HCT116 (cell line): Measurements from ENCODE around the gene CPM.

Experiments used
- EZH2 ChIP-seq: fragments of 200-600 bp; sonication (generic); IDR thresholded peaks from 2 replicates; pipeline ENCODE4 v1.6.1; 2017; ENCODE audit warnings: antibody characterized with exemption, mixed run types
- EZH2phosphoT487 ChIP-seq: fragments of 200-600 bp; IDR thresholded peaks from 2 replicates; pipeline ENCODE4 v1.6.1; 2018; ENCODE audit warnings: antibody characterized with exemption, borderline replicate concordance
- POLR2A ChIP-seq: IDR thresholded peaks from 2 replicates; pipeline ENCODE4 v1.7.0; 2011; ENCODE audit warnings: borderline replicate concordance; ENCODE audit not compliant: insufficient read depth, insufficient read length; ENCODE audit errors: extremely low read depth
- POLR2AphosphoS5 ChIP-seq: IDR thresholded peaks from 2 replicates; pipeline ENCODE4 v1.6.1; 2011; ENCODE audit warnings: mild to moderate bottlenecking, low read depth, low read length, moderate library complexity
- RAD21 ChIP-seq: IDR thresholded peaks from 2 replicates; pipeline ENCODE4 v1.6.1; 2012; ENCODE audit warnings: low read depth, mild to moderate bottlenecking
- SP1 ChIP-seq: IDR thresholded peaks from 2 replicates; pipeline ENCODE4 v1.6.1; 2012; ENCODE audit warnings: low read depth
- YY1 ChIP-seq: IDR thresholded peaks from 2 replicates; pipeline ENCODE4 v1.6.1; 2011; ENCODE audit warnings: low read length, low read depth, moderate library complexity, mild to moderate bottlenecking; ENCODE audit not compliant: insufficient replicate concordance; ENCODE audit errors: extremely low read depth
- ZNF274 ChIP-seq: fragments of 200-500 bp; sonication (Bioruptor generic); IDR thresholded peaks from 2 replicates; pipeline ENCODE4 v1.6.1; 2014; ENCODE audit warnings: mild to moderate bottlenecking, low read depth, low read length, inconsistent platforms
- TF ChIP-seq, protein P1 (sequence below), 3 experiments: fragments of 200-600 bp in 1 of 3; sonication (generic) in 1 of 3; IDR thresholded peaks in 2 of 3; conservative IDR thresholded peaks in 1 of 3; 2 replicates each; pipeline ENCODE4 v1.5.1; 2012 to 2017; ENCODE audit warnings: low read depth in 2 of 3, low read length in 2 of 3, antibody characterized with exemption in 1 of 3, borderline replicate concordance in 1 of 3, control low read depth in 1 of 3, mild to moderate bottlenecking in 1 of 3, mixed read lengths in 1 of 3, mixed run types in 1 of 3, moderate library complexity in 1 of 3; ENCODE audit not compliant: insufficient read depth in 1 of 3
- TF ChIP-seq, protein P2 (sequence below): IDR thresholded peaks from 2 replicates; pipeline ENCODE4 v1.6.1; 2012

DNA sequence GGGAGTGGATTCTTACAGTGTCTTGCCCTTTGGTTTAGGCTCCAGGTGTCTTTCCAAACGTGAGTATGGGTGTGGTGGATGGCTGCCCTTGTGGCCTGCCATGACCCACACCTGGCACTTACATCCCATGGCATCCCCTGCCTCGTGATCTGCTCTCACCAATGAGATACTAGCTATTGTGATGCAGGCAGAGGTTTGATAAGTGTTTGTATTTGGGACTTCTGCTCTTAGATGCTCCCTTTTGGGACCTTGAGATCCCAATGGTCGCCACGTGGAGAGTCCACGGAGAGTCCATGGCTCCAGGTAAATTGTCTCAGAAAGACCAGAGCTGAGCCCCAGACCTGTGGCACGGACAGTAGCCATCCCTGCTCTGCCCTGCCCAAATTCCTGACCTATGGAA, 62.5 kb downstream of the CPM start:
- no peak for TF ChIP-seq YY1
- TF ChIP-seq SP1 = no peak
- no peak for TF ChIP-seq EZH2phosphoT487
- TF ChIP-seq, protein P1, sequence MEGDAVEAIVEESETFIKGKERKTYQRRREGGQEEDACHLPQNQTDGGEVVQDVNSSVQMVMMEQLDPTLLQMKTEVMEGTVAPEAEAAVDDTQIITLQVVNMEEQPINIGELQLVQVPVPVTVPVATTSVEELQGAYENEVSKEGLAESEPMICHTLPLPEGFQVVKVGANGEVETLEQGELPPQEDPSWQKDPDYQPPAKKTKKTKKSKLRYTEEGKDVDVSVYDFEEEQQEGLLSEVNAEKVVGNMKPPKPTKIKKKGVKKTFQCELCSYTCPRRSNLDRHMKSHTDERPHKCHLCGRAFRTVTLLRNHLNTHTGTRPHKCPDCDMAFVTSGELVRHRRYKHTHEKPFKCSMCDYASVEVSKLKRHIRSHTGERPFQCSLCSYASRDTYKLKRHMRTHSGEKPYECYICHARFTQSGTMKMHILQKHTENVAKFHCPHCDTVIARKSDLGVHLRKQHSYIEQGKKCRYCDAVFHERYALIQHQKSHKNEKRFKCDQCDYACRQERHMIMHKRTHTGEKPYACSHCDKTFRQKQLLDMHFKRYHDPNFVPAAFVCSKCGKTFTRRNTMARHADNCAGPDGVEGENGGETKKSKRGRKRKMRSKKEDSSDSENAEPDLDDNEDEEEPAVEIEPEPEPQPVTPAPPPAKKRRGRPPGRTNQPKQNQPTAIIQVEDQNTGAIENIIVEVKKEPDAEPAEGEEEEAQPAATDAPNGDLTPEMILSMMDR (IDR thresholded peaks at IDR 0.05 in 2 of 3, conservative IDR thresholded peaks at IDR 0.05 in 1 of 3; ENCODE audit: borderline replicate concordance in 1 of 3, insufficient read depth in 1 of 3, low read depth in 2 of 3, low read length in 2 of 3) = no peak
- TF ChIP-seq EZH2 = no peak
- no peak for TF ChIP-seq POLR2A
- no peak for TF ChIP-seq POLR2AphosphoS5
- TF ChIP-seq, protein P2, sequence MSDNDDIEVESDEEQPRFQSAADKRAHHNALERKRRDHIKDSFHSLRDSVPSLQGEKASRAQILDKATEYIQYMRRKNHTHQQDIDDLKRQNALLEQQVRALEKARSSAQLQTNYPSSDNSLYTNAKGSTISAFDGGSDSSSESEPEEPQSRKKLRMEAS = no peak
- no peak for TF ChIP-seq ZNF274
- no peak for TF ChIP-seq RAD21
